RWPE1 (cell line): ENCODE measurements around the gene MAPK13.

Source experiments
- CTCF ChIA-PET: fragments of 350-600 bp; sonication (Branson Sonifier 250); formaldehyde crosslinking; extraction: SDS; loops from one replicate; lab custom pipeline; 2021; lab: Yijun Ruan, JAX
- POLR2A ChIA-PET: fragments of 400-600 bp; formaldehyde crosslinking; extraction: SDS; loops from one replicate; lab custom pipeline; 2020; ENCODE audit warnings: antibody characterized with exemption; ENCODE audit not compliant: low non-redundant PET; lab: Yijun Ruan, JAX
- DNase-seq: peaks from one replicate; pipeline ENCODE4 v3.0.0; 2012; ENCODE audit warnings: low spot score
- H3K27ac ChIP-seq: fragments of 450-650 bp; 2 replicates; pipeline ENCODE4 v1.5.1; 2017
- CTCF ChIP-seq: fragments of 450-650 bp; conservative IDR thresholded peaks from 2 replicates; pipeline ENCODE4 v1.5.1; 2017; ENCODE audit warnings: low read depth, mild to moderate bottlenecking

Gene MAPK13

GRCh38 chr6:36150283-36150682 is 20.0 kb downstream of the MAPK13 start:
- H3K27ac ChIP-seq: no peak overlapping the region
- TF ChIP-seq CTCF: no peak
- DNase-seq: no peak
- ChIA-PET CTCF (interaction anchor here (0.6 kb wide), 1 partner anchor 11 kb away, joined by 8 read pairs; no protein-coding TSS in a partner anchor), POLR2A (no interaction called here)

- ChIA-PET CTCF (no interaction called here), POLR2A (no interaction called here)
- DNase-seq: peak; percentile 19
- no peak for TF ChIP-seq CTCF
- no peak overlapping the region for H3K27ac ChIP-seq
Observed at GRCh38 chr6:36154286-36154685, 24.0 kb downstream of the MAPK13 start.

GRCh38 chr6:36155662-36156061 is 25.3 kb downstream of the MAPK13 start:
- CTCF ChIA-PET: interaction anchor here (0.6 kb wide), 1 partner anchor 422 kb away, joined by 3 read pairs; no protein-coding TSS in a partner anchor
- H3K27ac ChIP-seq: no peak overlapping the region
- DNase-seq: no peak
- POLR2A ChIA-PET: no interaction called here
- no peak for TF ChIP-seq CTCF

GRCh38 chr6:36160147-36160760 is 29.9 kb downstream of the MAPK13 start:
- CTCF ChIA-PET: interaction anchor here (0.7 kb wide), 1 partner anchor 33 kb away, joined by 3 read pairs; no protein-coding TSS in a partner anchor
- H3K27ac ChIP-seq: no peak overlapping the region
- POLR2A ChIA-PET: no interaction called here
- no peak for TF ChIP-seq CTCF
- no peak for DNase-seq

GRCh38 chr6:36169023-36170007 is 39.0 kb downstream of the MAPK13 start:
- TF ChIP-seq CTCF: no peak
- CTCF ChIA-PET: no interaction called here
- POLR2A ChIA-PET: no interaction called here
- no peak overlapping the region for H3K27ac ChIP-seq
- DNase-seq: no peak

- ChIA-PET CTCF (interaction anchor here (0.7 kb wide), 1 partner anchor 103 kb away, joined by 5 read pairs; no protein-coding TSS in a partner anchor), POLR2A (no interaction called here)
- DNase-seq: no peak
- no peak overlapping the region for H3K27ac ChIP-seq
- TF ChIP-seq CTCF: no peak
Observed at GRCh38 chr6:36170704-36171103, 40.4 kb downstream of the MAPK13 start.
